Panc1 (cell line): ENCODE data around the gene SCN8A. TPM values are rescaled to one million over a fixed set of nuclear protein-coding genes. Genes with fewer than 3 reads are reported as not detected.
A peak's percentile ranks its signal among the peaks of the same experiment; 100 is the strongest.

Experiments
- ATAC-seq: fragments of 200-7000 bp; cut with Tn5 transposase; 2 replicates; pipeline ENCODE4 v1.9.1; 2020; ENCODE audit warnings: mild to moderate bottlenecking, moderate library complexity
- BruUV-seq: library from RNA; stranded (reverse); fragments of 400-500 nt; replicated peaks from 2 replicates; lab custom pipeline; 2021; lab: Mats Ljungman, UMichigan
- CTCF ChIA-PET: fragments of 300-600 bp; sonication (Branson Sonifier 250); formaldehyde crosslinking; loops from one replicate; lab custom pipeline; 2022; ENCODE audit warnings: antibody characterized with exemption; lab: Charles Lee
- POLR2A ChIA-PET: fragments of 300-600 bp; sonication (Branson Sonifier 250); formaldehyde crosslinking; loops from one replicate; lab custom pipeline; 2022; ENCODE audit warnings: antibody characterized with exemption; lab: Charles Lee
- DNase-seq: peaks from one replicate; pipeline ENCODE4 v3.0.0-alpha.2; 2010; ENCODE audit warnings: low read depth, low spot score
- H3K27ac ChIP-seq: 2 replicates; pipeline ENCODE4 v1.5.1; 2011; ENCODE audit warnings: mild to moderate bottlenecking, low read length, inconsistent platforms
- H3K27me3 ChIP-seq: fragments of 200-500 bp; sonication (Bioruptor generic); 2 replicates; pipeline ENCODE4 v1.6.0; 2014; ENCODE audit warnings: low read length, inconsistent platforms; ENCODE audit not compliant: control insufficient read depth, insufficient read depth
- H3K36me3 ChIP-seq: fragments of 200-500 bp; sonication (Bioruptor generic); 2 replicates; pipeline ENCODE4 v1.5.1; 2014; ENCODE audit warnings: inconsistent platforms, mild to moderate bottlenecking, low read length, moderate library complexity; ENCODE audit not compliant: control insufficient read depth, insufficient read depth
- H3K4me1 ChIP-seq: 2 replicates; pipeline ENCODE4 v1.5.1; 2011; ENCODE audit warnings: inconsistent platforms, mild to moderate bottlenecking, low read length, moderate library complexity; ENCODE audit not compliant: control insufficient read depth, insufficient read depth
- H3K4me3 ChIP-seq, 2 experiments: 2 replicates each; pipeline ENCODE4 v1.5.1; 2011 to 2012; ENCODE audit warnings: low read depth in 2 of 2, low read length in 2 of 2, mild to moderate bottlenecking in 2 of 2, inconsistent platforms in 1 of 2, moderate library complexity in 1 of 2
- H3K9me3 ChIP-seq: fragments of 200-500 bp; sonication (Bioruptor generic); 2 replicates; pipeline ENCODE4 v1.5.1; 2014; ENCODE audit warnings: low read depth, mild to moderate bottlenecking, inconsistent platforms, low read length, moderate library complexity; ENCODE audit not compliant: control insufficient read depth, insufficient read depth
- POLR2AphosphoS5 ChIP-seq: IDR thresholded peaks from 2 replicates; pipeline ENCODE4 v1.6.1; 2012; ENCODE audit warnings: mild to moderate bottlenecking, low read depth, low read length, moderate library complexity
- REST ChIP-seq, 2 experiments: IDR thresholded peaks; 2 replicates each; pipeline ENCODE4 v1.6.1; 2011 to 2012; ENCODE audit warnings: low read depth in 2 of 2, control low read depth in 1 of 2, low read length in 1 of 2, mild to moderate bottlenecking in 1 of 2, moderate library complexity in 1 of 2; ENCODE audit not compliant: insufficient read depth in 1 of 2
- SIN3A ChIP-seq: IDR thresholded peaks from 2 replicates; pipeline ENCODE4 v1.6.1; 2012; ENCODE audit warnings: low read depth, mild to moderate bottlenecking, low read length, moderate library complexity, borderline replicate concordance; ENCODE audit not compliant: insufficient read depth
- TCF7L2 ChIP-seq: IDR thresholded peaks from 2 replicates; pipeline ENCODE4 v1.6.1; 2011; ENCODE audit warnings: mild to moderate bottlenecking, low read depth, low read length, inconsistent platforms
- in situ Hi-C: cut with HindIII; loops from 2 replicates; pipeline ENCODE4 v1.10.0; 2016; ENCODE audit warnings: low sequenced_read_pairs, low pct_unique_long_range_greater_than_20kb
- intact Hi-C: fragments of 100-400 bp; cut with micrococcal nuclease; formaldehyde crosslinking; loops from one replicate; pipeline ENCODE4 v1.10.0; 2022; ENCODE audit not compliant: unreplicated experiment
- total RNA-seq: library from RNA; stranded (reverse); gene quantifications from one replicate; pipeline ENCODE4 v1.2.1, GENCODE V29; 2021; ENCODE audit not compliant: unreplicated experiment
- TF ChIP-seq, protein P1 (sequence below): fragments of 450-650 bp; IDR thresholded peaks from 2 replicates; pipeline ENCODE4 v1.5.1; 2017; ENCODE audit warnings: mild to moderate bottlenecking

Gene SCN8A
- total RNA-seq, 1 experiment from 2014 or later, result 8.6 TPM

DNA sequence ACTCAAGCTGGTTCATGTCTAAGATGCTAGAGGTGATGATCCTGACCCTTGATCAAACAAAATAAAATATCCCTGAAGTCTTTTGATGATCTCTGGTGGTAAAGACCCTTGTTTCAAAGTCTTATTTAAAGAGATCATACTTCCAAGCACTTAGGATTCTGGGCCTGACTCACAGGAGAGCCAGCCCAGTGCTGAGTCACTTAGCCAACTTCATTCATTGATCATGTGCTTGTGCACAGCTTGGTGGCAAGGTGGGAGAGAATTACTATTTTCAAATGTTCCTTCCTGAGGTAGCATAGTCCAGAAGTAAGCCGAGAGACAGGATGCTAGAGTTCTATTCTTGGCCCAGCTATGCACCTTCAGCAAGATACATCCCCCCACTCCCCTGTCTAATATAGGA is 40.6 kb downstream of the SCN8A start:
- no TSS peak for BruUV-seq
- ChIA-PET CTCF (no interaction called here), POLR2A (no interaction called here)
- no peaks in the 10 kb centered on the region for H3K9me3 ChIP-seq
- DNase-seq, result no peak
- intact Hi-C loops (no loop called here), in situ Hi-C loops (no loop called here)
- no peaks in the 10 kb centered on the region for H3K36me3 ChIP-seq
- H3K4me1 ChIP-seq, result peaks cover 10% of the 10 kb centered on the region
- peak; percentile 74; the same call in 1 of the 2 replicates for ATAC-seq
- no peak overlapping the region for H3K4me3 ChIP-seq
- H3K27me3 ChIP-seq, result no peaks in the 10 kb centered on the region
- H3K27ac ChIP-seq, result no peak overlapping the region
- TF ChIP-seq TCF7L2 (no peak), REST (IDR thresholded peaks at IDR 0.05; ENCODE audit: insufficient read depth in 1 of 2, low read depth in 2 of 2, low read length in 1 of 2) (no peak), POLR2AphosphoS5 (no peak), SIN3A (no peak)
- TF ChIP-seq, protein P1, sequence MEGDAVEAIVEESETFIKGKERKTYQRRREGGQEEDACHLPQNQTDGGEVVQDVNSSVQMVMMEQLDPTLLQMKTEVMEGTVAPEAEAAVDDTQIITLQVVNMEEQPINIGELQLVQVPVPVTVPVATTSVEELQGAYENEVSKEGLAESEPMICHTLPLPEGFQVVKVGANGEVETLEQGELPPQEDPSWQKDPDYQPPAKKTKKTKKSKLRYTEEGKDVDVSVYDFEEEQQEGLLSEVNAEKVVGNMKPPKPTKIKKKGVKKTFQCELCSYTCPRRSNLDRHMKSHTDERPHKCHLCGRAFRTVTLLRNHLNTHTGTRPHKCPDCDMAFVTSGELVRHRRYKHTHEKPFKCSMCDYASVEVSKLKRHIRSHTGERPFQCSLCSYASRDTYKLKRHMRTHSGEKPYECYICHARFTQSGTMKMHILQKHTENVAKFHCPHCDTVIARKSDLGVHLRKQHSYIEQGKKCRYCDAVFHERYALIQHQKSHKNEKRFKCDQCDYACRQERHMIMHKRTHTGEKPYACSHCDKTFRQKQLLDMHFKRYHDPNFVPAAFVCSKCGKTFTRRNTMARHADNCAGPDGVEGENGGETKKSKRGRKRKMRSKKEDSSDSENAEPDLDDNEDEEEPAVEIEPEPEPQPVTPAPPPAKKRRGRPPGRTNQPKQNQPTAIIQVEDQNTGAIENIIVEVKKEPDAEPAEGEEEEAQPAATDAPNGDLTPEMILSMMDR, result no peak

DNA sequence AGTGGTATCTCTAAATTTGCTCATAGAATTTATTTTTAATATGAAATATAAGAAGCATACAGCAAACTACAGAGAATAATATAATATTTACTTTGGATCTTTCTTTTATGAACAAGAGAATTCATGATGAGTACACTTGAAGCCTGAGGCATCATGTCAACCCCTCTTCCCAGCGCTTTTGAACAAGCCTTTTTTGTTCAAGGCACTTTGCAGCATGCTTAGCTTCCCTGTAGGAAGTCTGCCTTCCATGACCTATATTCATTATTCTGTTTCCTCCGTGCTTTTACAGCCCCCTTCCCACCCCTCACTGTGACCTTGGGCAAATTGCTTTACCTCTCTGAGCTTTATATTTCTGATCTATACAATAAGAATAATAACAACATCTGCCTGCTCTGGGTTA is 41.6 kb downstream of the SCN8A start:
- intact Hi-C loops (no loop called here), in situ Hi-C loops (no loop called here)
- DNase-seq (no peak), ATAC-seq (no peak)
- ChIA-PET CTCF (no interaction called here), POLR2A (no interaction called here)
- no TSS peak for BruUV-seq
- Histone ChIP-seq H3K4me1 (peaks cover 10% of the 10 kb centered on the region), H3K4me3 (no peak overlapping the region), H3K36me3 (no peaks in the 10 kb centered on the region), H3K27ac (no peak overlapping the region), H3K27me3 (no peaks in the 10 kb centered on the region), H3K9me3 (no peaks in the 10 kb centered on the region)
- no peak for TF ChIP-seq SIN3A
- TF ChIP-seq REST (IDR thresholded peaks at IDR 0.05; ENCODE audit: insufficient read depth in 1 of 2, low read depth in 2 of 2, low read length in 1 of 2), result no peak
- no peak for TF ChIP-seq TCF7L2
